Muscle of arm (tissue), 14 donors: ENCODE measurements around the gene CNST. TPM values are rescaled to one million over a fixed set of nuclear protein-coding genes. Genes with fewer than 3 reads are reported as not detected.
A peak's percentile ranks its signal among the peaks of the same experiment; 100 is the strongest.

ENCODE experiments used
- DNase-seq: peaks from one replicate; pipeline ENCODE4 v3.0.0-alpha.2; 2013
- long read RNA-seq, 11 donors: transcript quantifications; one replicate each; lab custom pipeline, GENCODE V29; 2026
- polyA plus RNA-seq, 12 donors: library from polyadenylated mRNA; unstranded; fragments of 120-200 nt; gene quantifications; one replicate each; pipeline ENCODE4 v1.2.1, GENCODE V29; 2013; ENCODE audit not compliant: insufficient read length in 12 of 12

CNST gene, protein sequence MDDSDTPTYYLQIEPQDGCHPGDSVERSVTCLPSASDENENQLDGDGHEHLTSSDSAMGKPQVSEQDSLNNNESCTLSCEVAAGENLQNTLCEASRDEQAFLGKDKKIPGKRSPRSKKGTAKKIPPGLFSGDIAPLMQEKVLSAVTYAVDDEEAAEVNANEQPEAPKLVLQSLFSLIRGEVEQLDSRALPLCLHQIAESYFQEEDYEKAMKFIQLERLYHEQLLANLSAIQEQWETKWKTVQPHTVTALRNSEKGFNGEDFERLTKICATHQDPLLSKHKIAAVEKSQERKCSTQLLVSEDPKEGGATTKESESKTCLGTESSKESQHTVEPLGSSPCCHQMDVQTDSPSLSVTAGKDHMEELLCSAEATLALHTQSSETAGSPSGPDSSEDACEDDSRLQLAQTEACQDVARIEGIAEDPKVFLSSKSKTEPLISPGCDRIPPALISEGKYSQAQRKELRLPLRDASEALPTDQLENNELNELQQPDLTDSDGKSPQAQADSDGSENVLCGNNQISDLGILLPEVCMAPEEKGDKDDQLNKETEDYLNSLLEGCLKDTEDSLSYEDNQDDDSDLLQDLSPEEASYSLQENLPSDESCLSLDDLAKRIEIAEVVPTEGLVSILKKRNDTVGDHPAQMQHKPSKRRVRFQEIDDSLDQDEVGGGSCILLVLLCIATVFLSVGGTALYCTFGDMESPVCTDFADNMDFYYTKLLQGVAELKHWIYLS
- polyA plus RNA-seq, result 10 to 100 TPM in 11 of 12 donors, not detected in 1; 12.2 to 18.2 (median 15.2) TPM
- long read RNA-seq, donor 1, full-length matches to known transcripts, result 1 of 1 reads
- long read RNA-seq, donor 1, partial matches to known transcripts, result 0 of 1 reads
- long read RNA-seq, donor 1, other reads (novel, unspliced or antisense), result 0 of 1 reads
- long read RNA-seq, donor 2, full-length matches to known transcripts, result 5 of 5 reads
- long read RNA-seq, donor 2, partial matches to known transcripts, result 0 of 5 reads
- long read RNA-seq, donor 2, other reads (novel, unspliced or antisense), result 0 of 5 reads
- long read RNA-seq, donor 3, result 0 reads
- long read RNA-seq, donor 4, result 0 reads
- long read RNA-seq, donor 5, full-length matches to known transcripts, result 1 of 1 reads
- long read RNA-seq, donor 5, partial matches to known transcripts, result 0 of 1 reads
- long read RNA-seq, donor 5, other reads (novel, unspliced or antisense), result 0 of 1 reads
- long read RNA-seq, donor 6, full-length matches to known transcripts, result 1 of 1 reads
- long read RNA-seq, donor 6, partial matches to known transcripts, result 0 of 1 reads
- long read RNA-seq, donor 6, other reads (novel, unspliced or antisense), result 0 of 1 reads
- long read RNA-seq, donor 7, full-length matches to known transcripts, result 1 of 1 reads
- long read RNA-seq, donor 7, partial matches to known transcripts, result 0 of 1 reads
- long read RNA-seq, donor 7, other reads (novel, unspliced or antisense), result 0 of 1 reads
- long read RNA-seq, donor 8, full-length matches to known transcripts, result 1 of 1 reads
- long read RNA-seq, donor 8, partial matches to known transcripts, result 0 of 1 reads
- long read RNA-seq, donor 8, other reads (novel, unspliced or antisense), result 0 of 1 reads
- long read RNA-seq, donor 9, result 0 reads
- long read RNA-seq, donor 10, full-length matches to known transcripts, result 2 of 9 reads
- long read RNA-seq, donor 10, partial matches to known transcripts, result 7 of 9 reads
- long read RNA-seq, donor 10, other reads (novel, unspliced or antisense), result 0 of 9 reads
- long read RNA-seq, donor 11, result 0 reads

DNA sequence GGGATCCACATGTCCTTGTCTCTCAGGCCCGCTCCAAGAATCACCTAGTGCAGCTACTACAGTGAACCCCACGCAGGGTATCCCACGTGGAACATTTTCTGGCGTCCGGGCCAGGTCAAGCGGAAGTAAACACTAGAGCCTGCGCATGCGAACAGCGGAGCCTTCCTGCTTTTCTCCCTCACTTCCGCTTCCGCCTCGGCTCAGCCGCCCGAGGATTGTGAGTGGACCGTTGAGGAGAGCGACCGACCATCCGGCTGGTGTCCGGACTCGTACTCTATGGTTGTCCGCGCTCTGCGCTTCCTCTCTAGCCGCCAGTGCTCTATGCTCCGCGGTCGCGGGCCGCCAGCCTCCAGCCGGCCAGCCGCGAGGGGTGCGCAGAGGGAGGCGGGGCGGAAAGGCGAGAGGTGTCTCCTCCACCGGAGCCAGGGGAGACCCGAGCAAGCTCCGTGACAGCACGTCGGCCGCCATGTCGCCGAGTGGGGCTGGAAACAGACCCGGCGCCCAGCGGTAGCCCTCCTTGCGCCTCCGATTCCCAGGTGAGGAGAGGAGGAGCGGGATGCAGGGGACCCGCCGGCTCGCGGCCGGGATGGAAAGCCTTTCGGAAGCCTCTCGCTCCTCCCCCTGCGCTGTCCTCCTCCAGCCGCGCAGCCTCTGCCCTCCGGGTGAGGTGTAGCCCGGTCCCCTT lies at the start of gene CNST, which contains the start of gene TFB2M:
TSS of gene CNST (plus strand) at position 329 of the 685 bp plus-strand sequence. CDS start 25,107 bp downstream, outside the sequence.
TSS of gene TFB2M (minus strand) at position 134 of the 685 bp plus-strand sequence. CDS start at position 11, 123 bp downstream.
- peak; percentile 99 for DNase-seq

DNA sequence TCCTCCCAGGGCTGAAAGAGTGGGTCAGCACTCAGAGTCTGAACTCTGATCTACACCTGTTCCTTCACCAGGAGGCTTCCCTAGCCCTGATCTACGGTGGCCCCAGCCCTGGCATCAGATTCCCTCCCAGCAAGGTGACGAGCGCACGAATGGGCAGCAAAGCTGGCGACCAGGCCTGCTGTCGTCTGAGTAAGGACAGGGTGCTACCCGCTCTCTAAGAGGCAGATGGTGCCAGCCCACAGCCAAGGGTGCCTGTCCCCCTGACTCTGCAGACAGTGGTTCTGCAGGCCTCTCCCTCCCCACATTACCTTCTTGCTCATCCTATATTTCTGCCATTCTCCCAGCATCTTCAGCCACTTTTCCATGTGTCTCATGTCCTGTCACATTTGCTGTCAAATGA lies 48.9 kb upstream of the CNST start:
- no peak for DNase-seq

DNA sequence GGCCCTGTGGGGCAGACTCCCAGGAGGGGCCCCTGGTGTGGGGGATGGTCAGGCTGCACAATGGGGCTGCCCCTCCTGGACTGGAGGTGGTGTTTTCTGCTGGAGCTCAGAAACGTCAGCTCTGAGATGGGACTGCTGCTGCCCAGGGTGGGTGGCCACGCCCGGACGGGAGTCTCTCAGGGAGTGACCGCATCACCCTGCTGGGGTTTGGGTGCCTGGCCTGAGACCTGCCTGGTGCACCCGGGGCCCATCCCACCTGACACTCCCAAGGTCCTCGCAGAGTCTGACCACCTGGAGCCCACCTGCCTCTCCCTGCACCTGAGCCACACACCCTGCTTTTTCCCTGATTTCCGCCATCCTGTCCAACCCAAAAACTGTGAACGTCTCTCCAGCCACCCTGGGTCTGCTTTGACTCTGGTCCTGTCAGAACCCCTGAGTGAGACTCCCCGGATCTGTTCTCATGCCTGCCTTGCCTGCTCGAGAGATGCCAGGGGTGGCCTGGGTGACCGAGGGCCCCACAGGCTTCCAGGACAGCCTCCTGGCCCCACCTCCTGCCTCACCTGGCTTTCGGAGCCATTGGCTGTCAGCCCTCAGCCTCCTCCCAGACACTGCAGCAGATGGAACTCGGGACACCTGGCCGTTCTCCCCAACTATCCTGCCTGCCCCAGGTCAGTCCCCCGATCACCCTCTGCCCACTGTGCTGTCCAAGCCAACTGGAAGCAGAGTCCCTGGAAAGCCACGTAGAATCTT lies 47.6 kb upstream of the CNST start:
- no peak for DNase-seq

DNA sequence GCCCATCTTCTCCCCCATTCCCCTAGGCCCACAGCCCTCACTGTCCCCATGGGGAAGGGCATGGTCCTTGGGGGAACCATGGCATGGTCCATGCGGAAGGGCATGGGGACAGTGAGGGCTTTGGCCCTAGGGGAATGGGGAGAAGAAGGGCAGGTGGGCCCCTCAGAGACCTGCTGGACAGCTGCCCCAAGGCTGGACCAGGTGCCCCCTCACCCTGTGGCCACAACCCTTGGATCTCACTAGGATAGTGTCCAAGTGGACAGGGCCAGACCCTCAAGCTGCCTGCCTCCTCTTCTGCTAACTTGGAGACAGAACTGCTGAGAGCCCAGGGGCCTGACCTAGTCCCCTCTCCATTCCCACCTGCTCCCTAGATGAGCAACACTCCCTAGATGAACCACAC lies 46.7 kb upstream of the CNST start:
- no peak for DNase-seq

DNA sequence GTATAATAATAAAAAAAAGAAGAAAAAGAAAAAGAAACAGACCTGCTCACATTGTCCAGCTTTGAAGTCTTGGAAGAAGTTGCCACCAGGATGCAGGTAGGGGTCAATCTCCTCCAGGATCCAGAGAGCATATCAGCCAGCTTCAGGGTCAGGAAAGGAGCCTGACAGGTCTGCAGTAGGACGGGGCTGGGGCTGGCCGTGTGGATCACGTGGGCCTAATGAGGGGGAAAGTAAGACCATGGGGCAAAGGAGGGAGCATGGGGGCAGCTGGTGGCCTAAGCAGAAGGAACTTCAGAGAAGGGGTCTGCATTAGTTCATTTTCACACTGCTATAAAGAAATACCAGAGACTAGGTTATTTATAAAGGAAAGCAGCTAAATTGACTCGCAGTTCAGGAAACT lies 39.9 kb upstream of the CNST start:
- no peak for DNase-seq

DNA sequence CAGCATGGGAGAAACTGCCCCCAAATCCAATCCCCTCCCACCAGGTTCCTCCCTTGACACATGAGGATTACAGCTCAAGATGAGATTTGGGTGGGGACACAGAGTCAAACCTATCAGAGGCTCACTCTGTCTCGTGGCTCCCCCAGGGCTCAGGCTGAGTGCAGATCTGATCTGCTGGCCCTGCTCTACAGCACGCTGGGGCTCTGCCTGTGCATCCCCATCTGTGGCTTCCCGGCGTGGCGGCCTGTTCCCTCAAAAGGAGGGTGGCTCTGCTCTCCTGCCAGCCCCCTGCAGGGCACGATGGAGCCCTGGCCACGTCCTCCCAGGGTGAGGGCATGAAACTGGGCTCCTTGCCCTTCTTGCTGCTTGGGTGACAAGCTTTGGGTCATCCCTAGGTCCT lies 39.3 kb upstream of the CNST start:
- no peak for DNase-seq

DNA sequence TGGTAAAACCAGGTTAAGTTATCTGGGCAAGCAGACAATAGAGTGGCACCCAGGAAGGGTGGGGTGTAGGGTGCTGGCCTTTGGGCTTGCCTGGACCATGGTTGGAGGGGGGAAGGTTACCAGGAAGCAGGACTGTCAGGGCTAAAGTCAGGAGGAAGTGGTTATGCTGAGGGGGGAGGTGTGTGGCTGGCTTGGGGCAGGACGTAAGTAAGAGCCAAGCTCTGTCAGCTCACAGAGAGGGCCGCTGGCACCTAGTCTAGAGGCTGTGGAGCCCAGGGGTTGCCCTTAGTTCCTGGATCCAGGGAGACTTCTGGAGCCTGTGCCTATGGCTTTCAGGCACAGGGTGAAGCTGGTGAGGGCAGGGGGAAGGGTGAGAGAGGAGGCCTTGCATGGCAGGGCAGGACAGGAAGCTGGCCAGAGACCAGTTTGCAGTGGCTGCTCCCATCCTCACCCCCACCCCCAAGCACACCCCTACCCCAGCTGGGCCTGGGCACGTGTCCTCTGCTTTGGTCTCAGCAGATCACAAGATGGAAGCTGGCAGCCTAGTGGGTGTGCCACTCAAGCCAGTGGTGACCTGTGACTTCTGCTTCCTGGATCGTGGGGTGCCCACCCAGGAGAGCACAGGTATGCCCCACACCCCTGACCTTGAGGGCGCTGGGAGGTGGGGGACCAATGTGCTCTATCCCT lies 38.7 kb upstream of the CNST start:
- no peak for DNase-seq

DNA sequence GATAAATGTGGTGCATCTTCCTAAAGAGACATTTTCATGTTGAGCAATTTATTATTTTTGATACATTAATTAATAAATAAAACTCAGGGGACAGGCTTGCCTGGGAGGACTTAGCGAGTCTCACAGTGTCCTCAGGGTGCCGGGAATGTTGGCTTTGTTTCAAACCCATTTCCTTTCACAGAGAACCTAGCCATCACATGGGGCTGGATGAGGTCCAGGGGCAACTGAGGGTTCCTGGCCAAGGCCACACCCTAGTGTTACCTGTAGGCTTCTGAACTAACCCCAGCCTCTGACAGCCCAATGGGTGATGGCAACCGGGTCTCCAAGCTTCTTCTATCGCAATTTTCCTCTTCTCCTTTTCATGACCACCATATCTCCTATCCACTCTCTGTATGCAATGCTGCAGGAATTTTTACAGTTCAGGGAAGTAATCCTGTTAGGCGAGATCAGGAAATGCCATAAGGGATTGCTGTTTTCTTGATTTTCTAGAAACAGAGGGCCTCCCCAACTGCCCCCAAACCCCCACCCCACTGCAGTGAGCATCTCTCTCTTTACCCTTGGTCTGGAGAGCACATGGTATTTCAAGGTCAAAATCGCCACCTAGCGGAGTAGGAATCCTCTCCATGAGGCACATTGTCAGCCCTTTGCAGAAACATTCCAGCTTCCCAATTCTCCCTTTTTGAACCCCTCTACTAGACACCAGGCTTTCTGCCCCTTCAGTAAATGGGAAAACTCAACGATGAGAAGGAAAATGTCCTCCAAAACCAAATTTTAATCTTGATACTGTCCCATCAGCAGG lies 37.1 kb upstream of the CNST start:
- no peak for DNase-seq

DNA sequence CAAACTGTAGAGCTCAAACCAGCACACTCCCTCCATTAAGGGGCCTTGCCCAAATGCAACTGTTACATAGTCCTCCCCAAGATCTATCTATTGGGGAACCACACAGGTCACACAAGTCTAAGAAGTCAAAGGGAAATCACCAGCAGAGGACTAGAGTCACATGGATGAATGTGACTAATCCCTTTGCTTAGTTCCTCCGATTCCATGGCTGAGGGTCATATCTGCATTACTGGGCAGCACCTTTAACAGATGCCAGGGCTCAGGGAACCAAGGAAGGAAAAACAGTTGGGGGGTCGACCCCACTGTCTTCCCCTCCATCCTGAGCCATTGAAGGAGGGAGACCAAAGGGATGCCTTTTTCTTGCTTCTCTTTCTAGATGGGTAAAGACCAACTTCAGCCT lies 35.8 kb upstream of the CNST start:
- DNase-seq, result no peak

DNA sequence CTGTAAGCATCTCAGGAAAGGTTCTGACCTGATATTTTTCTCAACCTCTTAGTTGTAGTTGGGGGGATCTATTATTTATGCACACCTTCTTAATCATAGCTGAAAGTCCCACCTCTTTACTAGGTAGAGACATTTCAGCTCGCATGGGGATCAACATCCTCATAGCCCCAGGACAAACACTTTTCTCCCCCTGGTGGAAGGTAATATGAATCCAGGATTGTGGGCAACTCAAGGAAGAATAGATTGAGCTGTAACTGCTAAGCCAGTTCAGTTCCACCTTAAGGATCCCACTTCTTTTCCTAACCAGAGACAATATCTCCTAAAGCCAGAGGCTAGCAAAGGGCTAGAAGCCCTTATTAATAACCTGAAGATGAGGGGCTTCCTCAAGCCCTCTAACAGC lies 33.7 kb upstream of the CNST start:
- DNase-seq, result no peak

DNA sequence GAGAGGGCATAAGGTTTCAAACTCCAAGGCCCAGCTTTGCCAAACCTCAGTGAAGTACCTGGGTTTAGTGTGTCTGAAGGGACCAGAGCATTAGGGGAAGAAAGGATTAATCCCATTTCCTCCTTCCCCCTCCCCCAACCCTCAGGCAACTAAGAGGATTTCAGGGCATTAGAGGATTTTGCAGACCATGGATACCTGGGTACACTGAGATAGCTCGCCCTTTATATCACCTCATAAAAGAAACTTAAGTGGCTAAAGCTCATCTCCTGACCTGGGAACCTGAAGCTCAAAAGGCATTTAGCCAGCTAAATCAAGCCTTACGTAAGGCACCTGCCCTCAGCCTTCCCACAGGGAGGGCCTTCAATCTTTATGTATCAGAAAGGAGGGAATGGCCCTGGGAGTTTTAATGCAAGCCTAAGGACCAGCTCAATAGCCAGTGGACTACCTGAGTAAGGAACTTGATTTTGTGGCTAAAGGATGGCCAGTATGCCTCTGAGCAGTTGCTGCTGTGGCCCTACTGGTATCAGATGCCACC lies 32.8 kb upstream of the CNST start:
- DNase-seq, result no peak

DNA sequence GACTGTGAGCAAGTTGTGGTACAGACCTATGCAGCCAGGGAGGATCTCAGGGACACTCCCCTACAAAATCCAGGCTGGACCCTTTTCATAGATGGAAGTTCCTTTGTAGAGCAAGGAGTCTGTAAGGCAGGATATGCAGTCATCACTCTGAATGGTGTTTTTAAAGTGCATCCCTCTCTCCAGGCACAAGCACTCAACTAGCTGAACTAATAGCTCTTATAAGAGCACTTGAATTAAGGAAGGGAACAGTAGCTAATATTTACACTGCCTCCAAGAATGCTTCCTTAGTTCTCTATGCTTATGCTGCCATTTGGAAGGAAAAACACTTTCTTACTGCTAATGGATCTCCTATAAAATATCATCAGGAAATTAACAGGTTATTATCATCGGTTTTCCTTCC lies 32.1 kb upstream of the CNST start:
- no peak for DNase-seq

DNA sequence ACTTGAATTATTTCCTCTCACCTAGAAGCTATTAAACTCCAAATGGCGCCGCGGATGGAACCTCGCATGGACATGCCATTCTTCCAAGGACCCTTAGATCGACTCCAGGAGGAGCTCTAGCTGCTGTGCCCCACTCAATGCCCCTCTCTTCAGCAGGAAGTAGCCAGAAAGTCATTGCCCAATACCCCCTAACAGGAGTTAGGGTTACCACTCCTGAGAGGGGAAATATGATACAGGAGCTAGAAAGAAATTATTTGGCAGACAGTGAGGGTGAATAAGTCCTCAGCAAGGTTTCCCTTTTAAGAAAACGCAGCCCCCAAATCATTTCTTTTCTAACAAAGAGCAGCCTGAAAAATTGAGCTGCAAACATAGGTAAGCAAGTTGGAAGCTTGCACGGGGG lies 28.8 kb upstream of the CNST start:
- no peak for DNase-seq

DNA sequence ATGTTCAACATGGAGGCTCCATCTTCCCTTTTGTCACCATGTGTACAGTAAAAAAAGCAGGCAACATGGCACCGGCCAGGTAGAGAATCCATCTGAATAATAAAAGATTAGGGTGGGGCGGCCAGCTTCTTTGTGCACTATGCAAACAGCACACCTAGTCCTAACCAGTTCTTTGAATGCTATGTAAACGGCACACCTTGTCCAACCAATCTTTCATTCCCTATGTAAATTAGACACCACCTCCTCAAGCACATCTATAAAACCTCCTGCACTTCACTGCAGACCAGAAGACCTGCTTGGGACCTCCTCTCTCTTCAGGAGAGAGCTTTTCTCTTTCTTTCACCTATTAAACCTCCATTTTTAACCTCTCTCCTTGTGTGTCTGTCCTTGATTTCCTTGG lies 28.4 kb upstream of the CNST start:
- DNase-seq, result no peak

DNA sequence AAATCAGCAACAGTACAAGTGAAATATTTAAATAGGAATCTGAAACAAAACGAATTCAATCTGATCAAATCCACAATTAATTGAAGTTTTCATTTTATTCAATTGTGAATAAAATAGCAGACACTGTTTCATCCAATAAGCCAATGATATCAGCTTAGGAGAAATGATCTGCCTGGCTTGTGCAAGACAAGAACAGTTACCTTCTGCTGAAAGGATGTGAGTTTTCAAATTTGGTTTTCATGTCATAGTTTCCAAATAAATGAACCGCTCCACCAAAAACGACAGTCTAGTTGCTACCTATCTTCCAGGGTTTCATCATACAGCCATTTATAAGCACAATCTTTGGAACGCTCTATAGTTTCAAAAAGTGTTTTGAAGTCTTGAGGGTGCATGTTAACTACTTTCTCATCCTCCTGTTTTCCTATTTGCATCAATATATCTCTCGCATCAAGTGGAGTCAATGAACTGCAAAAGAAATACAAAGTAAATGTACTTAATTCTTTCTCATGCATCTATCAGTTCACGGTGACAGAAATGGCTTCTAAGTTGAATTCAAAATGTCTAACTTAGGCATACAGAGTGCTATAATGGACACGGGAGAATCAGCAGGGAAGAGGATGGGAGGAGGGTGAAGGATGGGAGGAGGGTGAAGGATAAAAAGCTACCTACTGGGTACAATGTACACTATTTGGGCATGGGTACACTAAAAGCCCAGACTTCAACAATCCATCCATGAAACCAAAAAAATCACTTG lies 25.3 kb upstream of the CNST start:
- DNase-seq, result no peak

DNA sequence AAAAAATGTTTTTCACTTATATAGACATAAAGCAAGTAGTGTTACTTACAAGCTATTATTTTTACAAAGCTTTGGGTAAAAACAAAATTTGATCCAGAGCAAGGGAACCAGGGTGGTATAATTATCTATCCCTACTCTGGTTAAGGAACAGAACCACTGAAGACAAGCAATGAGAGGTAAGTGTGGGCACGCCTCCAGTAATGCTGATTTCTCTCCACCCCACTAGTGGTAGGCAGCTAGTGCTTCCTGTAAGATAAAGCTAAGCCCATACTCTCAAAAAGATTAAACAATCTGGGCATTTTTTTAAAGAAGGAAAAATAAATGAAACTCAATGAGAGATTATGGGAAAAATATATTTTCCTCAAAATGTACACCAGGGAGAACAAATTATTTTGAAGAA lies 22.3 kb upstream of the CNST start:
- no peak for DNase-seq

DNA sequence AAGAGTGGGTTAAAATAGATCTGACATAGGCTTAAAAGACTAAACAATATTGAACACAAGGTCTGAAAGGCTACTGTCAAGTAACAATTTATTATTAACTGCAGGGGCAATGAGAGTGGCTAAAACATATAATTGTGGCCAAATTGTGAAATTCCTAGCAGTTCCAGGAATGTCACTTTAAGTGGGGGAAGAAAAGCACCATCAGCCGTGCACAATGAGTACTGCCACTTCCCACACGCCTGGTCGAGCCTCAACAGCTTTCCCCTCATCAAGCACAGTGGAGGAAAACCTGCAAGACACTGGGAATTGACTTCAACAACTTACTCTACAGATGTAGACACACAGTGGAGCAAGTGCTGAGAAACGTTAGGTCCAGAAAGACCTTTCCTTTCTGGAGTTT lies 16.6 kb upstream of the CNST start:
- no peak for DNase-seq
